ENCODE results near the gene BCL2L1. TPM values are rescaled to one million over a fixed set of nuclear protein-coding genes. Genes with fewer than 3 reads are reported as not detected.
"Not testable (repeated sequence)": the region's sequence is repeated elsewhere in the genome, so short reads cannot be mapped to it uniquely, and the experiment has no call there.

The BCL2L1 gene
- 328 and 368 TPM in 2 replicates for total RNA-seq (2014; rRNA removed)
- polyA plus RNA-seq (2012) = 240 TPM

DNA sequence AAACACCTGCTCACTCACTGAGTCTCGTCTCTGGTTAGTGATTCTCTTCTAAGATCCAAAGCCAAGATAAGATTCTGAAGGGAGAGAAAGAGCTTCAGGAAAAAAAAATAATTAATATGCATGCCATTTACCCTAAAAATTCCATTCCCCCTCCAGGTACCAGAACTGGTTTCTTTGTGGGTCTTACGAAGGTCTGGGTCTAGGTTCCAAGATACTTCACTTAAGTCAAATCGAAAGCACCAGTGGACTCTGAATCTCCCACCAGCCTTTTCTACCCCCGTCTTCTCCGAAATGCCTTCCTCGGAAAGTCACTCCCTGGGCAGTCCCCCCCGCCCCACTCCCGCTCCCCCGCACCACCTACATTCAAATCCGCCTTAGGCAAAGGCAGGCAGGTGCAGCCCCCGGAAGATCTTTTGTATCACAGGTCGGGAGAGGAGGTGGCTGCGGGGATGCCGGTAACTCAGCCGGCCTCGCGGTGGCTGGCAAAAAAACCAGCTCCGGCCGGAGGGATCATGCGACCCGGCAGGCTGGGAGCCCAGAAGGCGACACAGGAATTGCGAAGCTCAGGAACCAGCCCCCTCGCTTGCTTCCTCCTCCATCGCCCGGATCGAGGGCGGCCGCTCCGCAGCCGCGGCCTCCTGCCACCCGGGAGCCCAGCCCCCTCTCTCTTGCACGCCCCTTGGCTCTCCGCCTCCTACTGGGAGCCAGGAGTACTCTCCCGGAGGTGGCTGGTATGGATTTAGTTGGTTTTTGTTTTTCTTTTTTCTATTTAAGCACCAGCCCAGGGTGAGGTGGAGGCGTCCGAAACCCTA lies at the start of gene BCL2L1:
Gene BCL2L1 (minus strand): TSS at position 612 of the 812 bp plus-strand sequence. CDS start 650 bp downstream, outside the sequence.
- peak; percentile 90 for DNase-seq (ENCODE audit: low read depth)

DNA sequence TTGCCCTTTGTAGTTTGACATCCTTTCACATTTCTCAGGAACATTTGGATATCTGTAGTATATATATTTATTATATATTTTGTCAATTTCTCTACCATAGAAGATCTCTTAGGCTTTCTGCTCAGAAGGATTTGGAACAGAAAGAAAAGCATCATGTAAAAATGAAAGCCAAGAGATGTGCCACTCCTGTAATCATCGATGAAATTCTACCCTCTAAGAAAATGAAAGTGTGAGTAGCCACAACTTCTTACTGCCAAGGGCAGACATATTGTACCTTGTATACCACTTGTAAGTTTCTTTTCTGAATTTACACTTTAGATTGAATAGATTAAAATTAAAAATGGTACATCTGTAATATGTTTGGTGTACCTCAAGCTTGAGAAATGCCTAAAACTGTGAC lies 47.6 kb upstream of the BCL2L1 start:
- no peak for DNase-seq (ENCODE audit: low read depth)

DNA sequence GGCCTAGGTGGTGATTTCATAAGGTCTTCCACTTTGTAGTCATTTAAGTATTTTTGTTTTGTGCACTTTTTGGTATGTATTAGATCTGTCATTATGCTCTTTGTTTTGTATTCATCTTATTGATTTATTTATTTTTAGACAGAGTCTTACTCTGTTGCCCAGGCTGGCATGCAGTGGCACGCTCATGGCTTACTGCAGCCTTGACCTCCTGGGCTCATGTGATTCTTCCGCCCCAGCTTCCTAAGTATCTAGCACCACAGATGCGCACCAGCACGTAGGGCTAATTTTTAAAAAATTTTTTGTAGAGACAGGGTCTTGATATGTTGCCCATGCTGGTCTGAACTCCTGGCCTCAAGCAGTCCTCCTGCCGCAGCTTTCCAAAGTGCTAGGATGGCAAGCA lies 47.0 kb upstream of the BCL2L1 start:
- no peak for DNase-seq (ENCODE audit: low read depth)

DNA sequence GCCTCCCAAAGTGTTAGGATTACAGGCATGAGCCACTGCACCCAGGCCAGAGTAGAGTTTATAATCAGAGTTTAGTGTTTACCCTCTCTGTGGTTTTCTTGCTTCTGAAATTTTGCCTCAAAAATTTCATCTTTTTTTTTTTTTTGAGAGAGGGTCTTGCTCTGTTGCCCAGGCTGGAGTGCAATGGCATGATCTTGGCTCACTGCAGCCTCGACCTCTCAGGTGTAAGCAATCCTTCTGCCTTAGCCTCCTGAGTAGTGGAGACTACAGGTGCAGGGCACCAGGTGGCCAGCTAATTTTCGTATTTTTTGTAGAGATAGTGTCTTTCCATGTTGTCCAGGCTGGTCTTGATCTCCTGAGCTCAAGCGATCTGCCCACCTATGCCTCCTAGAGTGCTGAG lies 45.1 kb upstream of the BCL2L1 start:
- no peak for DNase-seq (ENCODE audit: low read depth)

DNA sequence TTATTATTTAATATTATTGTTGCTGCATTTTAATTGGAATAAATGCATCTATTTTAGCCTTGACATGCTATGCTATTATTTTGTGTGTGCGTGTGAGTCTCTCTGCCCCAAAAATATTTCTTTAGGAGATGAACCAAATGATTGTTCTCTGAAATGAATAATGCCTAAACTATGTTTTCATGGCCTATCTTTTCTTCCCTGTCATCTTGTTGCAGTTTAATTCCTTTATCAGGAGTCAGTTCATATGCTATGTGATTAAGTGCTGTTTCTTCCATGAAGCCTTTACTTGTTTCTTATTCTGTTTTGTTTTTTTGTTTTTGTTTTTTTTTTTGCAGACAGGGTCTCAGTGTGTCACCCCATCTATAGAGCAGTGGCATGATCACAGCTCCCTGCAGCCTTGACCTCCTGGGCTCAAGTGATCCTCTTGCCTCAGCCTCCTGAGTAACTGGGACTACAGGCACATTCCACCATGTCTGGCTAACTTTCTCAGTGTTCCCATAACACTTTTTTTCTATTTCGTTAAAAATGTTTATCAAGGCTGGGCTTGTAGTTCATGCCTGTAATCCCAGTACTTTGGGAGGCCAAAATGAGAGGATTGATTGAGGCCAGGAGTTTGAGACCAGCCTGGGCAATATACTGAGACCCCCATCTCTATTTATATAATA lies 42.1 kb upstream of the BCL2L1 start:
- peak; percentile 51 for DNase-seq (ENCODE audit: low read depth)

DNA sequence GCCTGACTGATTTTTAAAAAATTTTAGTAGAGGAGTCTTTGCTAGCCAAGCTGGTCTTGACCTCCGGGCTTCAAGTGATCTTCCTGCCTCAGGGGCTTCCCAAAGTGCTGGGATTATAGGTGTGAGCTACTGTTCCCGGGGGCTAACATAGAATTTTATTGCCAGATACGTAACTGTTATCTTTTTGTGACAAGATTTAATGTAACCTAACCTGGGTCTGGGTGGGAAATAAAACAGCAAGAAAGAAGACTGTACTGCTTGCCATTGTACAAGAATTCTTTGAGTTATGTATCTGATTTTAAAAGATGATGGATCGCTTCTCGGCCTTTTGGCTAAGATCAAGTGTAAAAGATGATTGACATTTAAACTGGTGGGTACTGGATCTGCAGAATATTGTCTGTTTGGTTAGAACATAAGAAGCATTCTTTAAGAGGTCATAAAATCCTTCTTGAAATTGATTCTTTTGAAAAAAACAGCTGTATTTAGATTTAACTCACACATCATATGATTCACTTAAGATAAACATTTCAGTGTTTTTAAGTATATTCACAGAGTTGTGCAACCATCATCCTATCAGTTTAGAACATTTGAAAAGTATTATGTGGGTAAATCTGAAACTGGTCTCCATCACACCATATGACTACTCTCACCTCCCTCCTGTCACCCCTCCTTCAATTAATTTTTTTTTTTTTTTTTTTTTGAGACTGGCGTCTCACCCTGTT lies 38.0 kb upstream of the BCL2L1 start:
- DNase-seq (ENCODE audit: low read depth) = peak; percentile 65

DNA sequence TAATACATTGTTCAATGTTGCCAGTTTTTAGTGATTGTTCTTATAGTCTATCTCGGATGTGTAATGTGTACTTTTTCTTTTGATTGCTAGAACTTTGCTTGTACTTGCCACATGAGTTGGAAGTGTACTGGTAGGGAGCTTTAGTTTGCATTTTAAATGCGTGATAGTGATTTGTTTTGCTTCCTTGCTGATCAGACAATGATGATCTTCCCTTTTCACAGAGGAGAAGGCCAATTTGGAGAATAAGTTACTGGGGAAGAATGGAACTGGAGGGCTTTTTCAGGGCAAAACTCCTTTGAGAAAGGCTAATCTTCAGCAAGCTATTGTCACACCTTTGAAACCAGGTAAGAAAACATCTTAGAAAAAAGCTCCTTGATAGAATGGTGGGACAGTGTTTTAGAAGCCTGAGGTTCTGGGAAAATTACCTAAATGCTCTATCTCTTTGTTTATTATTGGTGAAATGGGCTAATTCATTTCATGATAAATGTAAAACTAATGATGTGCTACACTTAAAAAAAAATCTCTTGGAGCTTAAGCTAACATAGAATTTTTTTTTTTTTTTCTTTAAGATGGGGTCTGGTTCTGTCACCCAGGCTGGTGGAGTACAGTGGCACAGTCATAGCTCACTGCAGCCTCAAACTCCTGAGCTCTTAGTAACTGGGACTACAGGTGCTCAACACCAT lies 37.3 kb upstream of the BCL2L1 start:
- no peak for DNase-seq (ENCODE audit: low read depth)

DNA sequence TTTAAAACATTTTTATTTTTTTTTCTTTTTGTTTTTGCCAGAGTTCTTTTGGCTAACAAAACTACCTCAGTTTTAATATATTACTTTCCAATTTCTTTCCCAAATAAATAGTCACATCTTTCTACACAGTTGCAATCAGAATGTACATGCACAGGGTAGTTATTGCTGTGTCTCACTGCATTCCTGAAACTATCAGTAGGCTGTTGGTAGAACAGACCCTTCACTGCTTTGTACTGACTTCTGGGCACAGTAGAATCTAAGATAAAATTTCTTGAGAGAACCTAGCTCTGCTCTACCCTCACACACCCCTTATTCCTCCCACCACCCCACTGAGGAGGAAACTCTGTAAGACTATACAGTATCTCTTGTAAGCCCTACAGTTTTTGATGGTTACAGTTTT lies 36.3 kb upstream of the BCL2L1 start:
- DNase-seq (ENCODE audit: low read depth) = no peak

DNA sequence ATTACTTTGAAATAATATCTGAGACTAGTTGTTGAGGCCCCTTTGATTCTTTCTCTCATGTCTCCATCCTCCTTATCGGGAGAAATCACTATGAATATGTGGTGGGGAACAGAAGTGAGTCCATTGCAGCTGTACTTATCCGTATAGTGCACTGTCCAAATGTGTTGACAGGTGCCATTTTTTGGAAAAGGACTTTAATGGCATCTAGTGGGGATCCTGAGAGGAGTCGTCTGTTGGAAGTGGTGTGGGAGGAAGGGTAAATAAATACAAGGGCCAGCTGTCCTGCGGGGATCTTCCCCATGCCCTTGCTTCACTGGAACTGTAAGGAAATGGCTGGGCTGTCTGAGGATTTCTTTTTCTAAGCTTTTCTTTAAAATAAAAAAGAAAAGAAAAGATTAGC lies 35.9 kb upstream of the BCL2L1 start:
- DNase-seq (ENCODE audit: low read depth) = peak; percentile 63

DNA sequence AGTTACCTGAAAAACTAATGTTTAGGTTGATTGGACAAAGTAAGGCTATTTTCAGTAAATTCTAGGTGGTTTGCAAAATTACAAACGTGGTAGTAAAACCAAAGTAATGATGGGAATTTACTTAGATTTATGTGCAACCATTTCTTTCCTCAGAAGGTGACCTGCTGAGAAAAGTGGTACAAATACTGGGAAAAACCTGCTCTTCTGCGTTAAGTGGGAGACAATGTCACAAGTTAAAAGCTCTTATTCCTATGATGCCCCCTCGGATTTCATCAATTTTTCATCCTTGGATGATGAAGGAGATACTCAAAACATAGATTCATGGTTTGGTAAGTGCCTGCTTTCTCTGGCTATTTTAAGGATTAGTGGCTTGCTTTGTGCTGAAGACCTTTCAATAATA lies 34.6 kb upstream of the BCL2L1 start:
- no peak for DNase-seq (ENCODE audit: low read depth)

DNA sequence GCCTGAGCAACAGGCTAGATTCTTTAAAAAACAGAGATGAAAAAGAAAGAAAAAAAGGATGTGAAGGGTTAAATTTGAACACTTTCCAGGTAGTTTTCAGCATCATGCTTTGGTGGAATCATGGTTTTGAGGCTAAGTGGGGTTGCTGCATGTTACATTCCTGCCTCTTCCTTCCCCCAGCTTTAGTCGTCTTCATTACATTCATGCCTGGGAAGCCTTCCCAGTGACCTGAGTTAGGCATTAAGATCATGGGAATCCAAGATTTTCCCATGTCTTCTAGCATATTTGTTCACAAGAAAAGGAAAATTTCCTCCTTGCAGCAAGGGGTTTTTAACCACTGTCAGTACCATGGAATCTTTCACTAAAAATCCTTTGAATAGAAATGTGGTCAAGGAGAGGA lies 28.5 kb upstream of the BCL2L1 start:
- peak; percentile 43 for DNase-seq (ENCODE audit: low read depth)

DNA sequence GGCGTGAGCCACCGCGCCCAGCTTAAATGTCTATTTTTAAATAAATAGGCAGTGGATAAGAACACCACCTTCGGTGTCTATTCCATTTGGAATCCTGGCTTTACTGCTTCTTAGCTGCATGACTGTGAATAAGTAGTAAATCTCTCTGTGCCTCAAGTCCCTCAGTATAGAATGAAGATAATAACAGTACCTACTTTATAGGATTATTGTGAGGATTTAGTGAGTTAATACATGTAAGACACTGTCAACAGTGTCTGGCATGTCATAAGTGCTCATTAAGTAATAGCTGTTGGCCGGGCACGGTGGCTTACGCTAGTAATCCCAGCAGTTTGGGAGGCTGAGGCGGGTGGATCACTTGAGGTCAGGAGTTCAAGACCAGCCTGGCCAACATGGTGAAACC lies 26.6 kb upstream of the BCL2L1 start:
- DNase-seq (ENCODE audit: low read depth) = no peak

DNA sequence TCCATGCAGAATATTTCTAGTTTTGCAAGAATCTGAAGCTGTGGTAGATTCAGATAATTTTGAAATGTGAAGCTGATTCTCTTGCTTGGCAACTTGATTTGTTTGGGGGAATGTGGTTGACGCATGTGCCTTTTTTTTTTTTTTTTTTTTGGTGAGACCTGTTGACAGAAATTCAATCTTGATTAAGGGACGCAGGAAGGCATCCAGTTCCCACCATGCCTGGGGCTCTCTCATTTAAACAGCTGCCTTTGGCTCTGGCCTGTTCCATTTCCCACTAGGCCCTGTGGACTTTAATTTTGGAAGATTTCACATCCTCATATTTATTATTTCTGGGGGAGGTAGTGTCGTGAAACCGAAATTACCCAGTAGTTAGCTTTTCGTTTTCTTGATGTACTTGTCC lies 25.0 kb upstream of the BCL2L1 start:
- peak; percentile 67 for DNase-seq (ENCODE audit: low read depth)

DNA sequence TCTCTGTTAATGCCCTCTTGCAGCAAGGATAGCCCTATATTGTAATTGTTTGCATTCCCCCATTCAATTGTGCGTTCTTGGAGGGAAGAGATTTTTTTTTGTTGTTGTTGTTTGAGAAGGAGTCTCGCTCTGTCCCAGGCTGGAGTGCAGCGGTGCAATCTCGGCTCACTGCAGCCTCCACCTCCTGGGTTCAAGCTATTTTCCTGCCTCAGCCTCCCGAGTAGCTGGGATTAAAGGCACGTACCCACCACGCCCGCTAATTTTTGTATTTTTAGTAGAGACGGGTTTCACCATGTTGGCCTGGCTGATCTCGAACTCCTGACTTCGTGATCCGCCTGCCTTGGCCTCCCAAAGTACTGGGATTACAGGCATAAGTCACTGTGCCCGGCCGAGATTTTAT lies 24.4 kb upstream of the BCL2L1 start:
- DNase-seq (ENCODE audit: low read depth) = not testable (repeated sequence)

DNA sequence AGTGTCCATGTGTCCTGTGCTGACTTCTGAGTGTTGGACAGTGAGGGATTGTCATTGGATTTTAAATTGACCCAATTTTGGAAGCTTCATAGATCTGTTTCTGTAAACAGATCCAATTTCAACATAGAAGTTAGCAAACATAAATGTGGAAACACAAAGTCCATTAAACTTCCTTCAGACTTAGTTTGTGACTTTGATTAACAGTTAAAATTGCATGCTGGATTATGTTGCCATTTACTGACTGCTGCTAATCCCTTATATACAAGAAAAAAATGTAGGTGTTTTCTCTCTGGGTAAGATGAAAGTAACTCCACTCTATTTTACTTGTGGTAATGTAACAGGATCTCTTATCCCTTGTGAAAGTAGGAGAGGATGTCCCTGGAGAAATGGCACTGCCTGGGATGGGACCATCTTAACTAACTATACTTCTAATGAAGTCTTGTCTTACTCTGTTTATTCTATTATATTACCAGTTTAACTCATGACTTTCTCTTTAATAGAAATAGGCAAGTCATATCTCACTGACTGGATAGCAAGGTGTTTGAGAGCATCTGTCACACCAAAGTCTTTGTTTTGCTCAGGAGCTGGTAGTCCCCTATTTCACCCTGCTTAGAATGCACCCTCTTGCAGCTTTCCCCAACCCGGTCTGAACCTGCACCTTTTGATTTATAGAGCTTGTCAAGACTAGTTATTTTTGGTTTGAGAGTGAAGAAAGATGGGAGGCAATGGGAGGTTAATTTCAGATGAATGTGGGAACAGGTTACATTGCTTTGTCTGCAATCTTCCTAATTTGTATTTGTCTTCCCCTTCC lies 23.6 kb upstream of the BCL2L1 start:
- no peak for DNase-seq (ENCODE audit: low read depth)

DNA sequence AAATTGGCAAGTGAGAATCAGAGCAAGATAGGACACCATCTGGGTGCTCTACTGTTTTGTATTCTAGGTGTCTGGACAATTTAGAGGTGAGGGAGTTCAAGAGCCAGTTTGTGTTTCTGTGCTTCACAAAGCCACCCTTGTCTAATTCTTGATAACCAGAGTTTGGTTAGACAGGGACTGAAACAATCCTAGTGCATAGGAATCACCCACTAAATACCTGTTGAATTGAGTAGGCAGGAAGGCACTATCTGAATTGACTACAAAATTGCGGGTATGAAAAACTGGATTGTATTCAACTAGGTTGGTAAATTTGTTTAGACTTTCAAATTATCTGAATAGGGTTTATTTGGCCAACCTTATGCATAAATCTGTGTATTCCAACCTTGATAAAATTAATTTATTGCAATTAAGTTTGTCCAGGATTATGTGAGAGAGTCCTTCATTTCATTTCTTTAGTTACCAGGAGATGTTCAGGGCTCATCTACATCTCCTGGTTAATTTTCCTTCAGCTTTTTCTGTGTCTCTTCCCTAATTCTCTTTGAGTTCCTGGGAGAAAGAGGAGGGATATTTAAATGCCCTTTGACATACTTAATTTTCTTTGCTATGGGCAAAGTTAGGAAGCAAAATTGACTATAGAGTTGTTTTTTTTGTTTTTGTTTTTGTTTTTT lies 18.1 kb upstream of the BCL2L1 start:
- DNase-seq (ENCODE audit: low read depth) = no peak

DNA sequence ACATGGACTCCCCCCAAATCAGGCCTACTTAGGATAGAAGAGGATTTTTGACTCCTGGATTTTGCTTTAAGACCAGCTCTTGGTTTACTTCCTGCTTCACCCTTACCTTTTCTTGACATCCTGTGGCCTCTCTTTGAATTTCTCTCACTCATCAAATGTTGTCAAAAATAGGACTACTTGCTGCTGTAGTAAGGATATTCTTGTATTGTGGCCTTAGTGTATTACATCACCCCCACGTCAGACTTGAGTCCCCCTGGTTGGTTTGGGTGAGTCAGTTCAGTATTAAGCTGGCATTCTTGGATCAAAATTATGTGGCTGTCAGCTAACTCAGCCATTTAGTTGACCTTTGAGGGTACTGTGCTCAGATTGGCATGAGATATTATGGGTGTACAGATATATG lies 17.5 kb upstream of the BCL2L1 start:
- peak; percentile 81 for DNase-seq (ENCODE audit: low read depth)

DNA sequence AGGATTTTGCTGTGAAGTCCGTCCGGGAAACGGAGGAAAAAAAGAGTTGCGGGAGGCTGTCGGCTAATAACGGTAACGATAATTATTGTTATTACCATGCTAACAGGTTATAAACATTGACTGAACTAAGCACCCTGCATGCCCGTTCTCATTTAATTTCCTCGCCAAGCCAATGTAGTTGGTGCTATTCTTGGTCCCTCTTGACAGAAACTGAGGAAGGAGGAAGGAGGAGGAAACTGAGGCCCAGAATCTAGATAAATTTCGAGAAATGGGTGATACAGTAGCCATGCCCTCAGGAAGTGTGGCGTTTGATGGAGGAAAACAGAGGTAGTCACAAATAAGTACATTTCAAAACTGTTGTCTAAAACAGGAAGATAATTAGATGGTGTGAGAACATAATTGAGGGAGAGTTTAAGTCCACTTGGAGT lies 16.9 kb upstream of the BCL2L1 start:
- no peak for DNase-seq (ENCODE audit: low read depth)

DNA sequence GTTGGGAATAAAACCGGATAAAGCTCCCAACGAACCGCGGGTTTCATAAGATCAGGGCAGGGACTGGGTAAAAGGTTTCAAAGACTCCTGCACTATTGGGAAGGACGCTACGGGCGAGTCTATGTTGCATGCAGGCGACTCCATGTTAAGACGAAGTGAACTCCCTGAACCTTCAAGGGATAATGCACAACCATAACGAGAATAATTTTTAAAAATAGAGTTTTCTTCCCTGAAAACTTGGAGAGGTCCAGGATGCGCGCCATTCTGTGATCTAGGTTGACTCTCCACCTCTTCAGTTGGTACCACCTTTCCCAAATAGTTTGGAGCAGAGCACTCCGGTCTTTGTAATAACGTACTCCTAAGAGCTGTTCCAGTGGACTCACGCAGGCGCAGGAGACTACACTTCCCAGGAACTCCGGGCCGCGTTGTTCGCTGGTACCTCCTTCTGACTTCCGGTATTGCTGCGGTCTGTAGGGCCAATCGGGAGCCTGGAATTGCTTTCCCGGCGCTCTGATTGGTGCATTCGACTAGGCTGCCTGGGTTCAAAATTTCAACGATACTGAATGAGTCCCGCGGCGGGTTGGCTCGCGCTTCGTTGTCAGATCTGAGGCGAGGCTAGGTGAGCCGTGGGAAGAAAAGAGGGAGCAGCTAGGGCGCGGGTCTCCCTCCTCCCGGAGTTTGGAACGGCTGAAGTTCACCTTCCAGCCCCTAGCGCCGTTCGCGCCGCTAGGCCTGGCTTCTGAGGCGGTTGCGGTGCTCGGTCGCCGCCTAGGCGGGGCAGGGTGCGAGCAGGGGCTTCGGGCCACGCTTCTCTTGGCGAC lies 16.3 kb upstream of the BCL2L1 start, which contains the start of gene TPX2:
Gene TPX2 (plus strand): TSS at position 562 of the 821 bp plus-strand sequence. CDS start 18,187 bp downstream, outside the sequence.
- peak; percentile 97 for DNase-seq (ENCODE audit: low read depth)
